Measurements from ENCODE around the gene CEACAM20.
A peak's percentile ranks its signal among the peaks of the same experiment; 100 is the strongest.

Gene CEACAM20

GRCh38 chr19:44573183-44573582, 43.7 kb upstream of the CEACAM20 start:
- no peak for DNase-seq (ENCODE audit: low read depth)
- TF ChIP-seq CTCF (IDR thresholded peaks at IDR 0.05; ENCODE audit: control insufficient read depth, insufficient read depth, low read depth, low read length, missing control alignments): no peak
- H3K4me3 ChIP-seq (ENCODE audit: control insufficient read depth, low read depth, low read length): no peak overlapping the region

- H3K4me3 ChIP-seq (ENCODE audit: control insufficient read depth, low read depth, low read length): no peak overlapping the region
- no peak for DNase-seq (ENCODE audit: low read depth)
- no peak for TF ChIP-seq CTCF (IDR thresholded peaks at IDR 0.05; ENCODE audit: control insufficient read depth, insufficient read depth, low read depth, low read length, missing control alignments)
Measured at GRCh38 chr19:44572581-44572900, 43.1 kb upstream of the CEACAM20 start.

- TF ChIP-seq CTCF (IDR thresholded peaks at IDR 0.05; ENCODE audit: control insufficient read depth, insufficient read depth, low read depth, low read length, missing control alignments): no peak
- H3K4me3 ChIP-seq (ENCODE audit: control insufficient read depth, low read depth, low read length): no peak overlapping the region
- DNase-seq (ENCODE audit: low read depth): no peak
Measured at GRCh38 chr19:44571830-44572580, 42.5 kb upstream of the CEACAM20 start.

- no peak overlapping the region for H3K4me3 ChIP-seq (ENCODE audit: control insufficient read depth, low read depth, low read length)
- TF ChIP-seq CTCF (IDR thresholded peaks at IDR 0.05; ENCODE audit: control insufficient read depth, insufficient read depth, low read depth, low read length, missing control alignments): peak; percentile 75
- DNase-seq (ENCODE audit: low read depth): peak; percentile 57
Measured at GRCh38 chr19:44570984-44571684, 41.7 kb upstream of the CEACAM20 start.

- no peak overlapping the region for H3K4me3 ChIP-seq (ENCODE audit: control insufficient read depth, low read depth, low read length)
- DNase-seq (ENCODE audit: low read depth): no peak
- TF ChIP-seq CTCF (IDR thresholded peaks at IDR 0.05; ENCODE audit: control insufficient read depth, insufficient read depth, low read depth, low read length, missing control alignments): no peak
Measured at GRCh38 chr19:44570603-44570983, 41.1 kb upstream of the CEACAM20 start.

- TF ChIP-seq CTCF (IDR thresholded peaks at IDR 0.05; ENCODE audit: control insufficient read depth, insufficient read depth, low read depth, low read length, missing control alignments): no peak
- H3K4me3 ChIP-seq (ENCODE audit: control insufficient read depth, low read depth, low read length): no peak overlapping the region
- DNase-seq (ENCODE audit: low read depth): no peak
Measured at GRCh38 chr19:44567745-44568144, 38.3 kb upstream of the CEACAM20 start.

All from AG09309 (cell line).